Raji (cell line): ENCODE results near the gene BMP2K.

Experiments
- POLR2A ChIP-seq: IDR thresholded peaks from 2 replicates; pipeline ENCODE4 v1.6.1; 2011; ENCODE audit warnings: low read depth, low read length, control low read depth; ENCODE audit not compliant: insufficient read depth

BMP2K gene

DNA sequence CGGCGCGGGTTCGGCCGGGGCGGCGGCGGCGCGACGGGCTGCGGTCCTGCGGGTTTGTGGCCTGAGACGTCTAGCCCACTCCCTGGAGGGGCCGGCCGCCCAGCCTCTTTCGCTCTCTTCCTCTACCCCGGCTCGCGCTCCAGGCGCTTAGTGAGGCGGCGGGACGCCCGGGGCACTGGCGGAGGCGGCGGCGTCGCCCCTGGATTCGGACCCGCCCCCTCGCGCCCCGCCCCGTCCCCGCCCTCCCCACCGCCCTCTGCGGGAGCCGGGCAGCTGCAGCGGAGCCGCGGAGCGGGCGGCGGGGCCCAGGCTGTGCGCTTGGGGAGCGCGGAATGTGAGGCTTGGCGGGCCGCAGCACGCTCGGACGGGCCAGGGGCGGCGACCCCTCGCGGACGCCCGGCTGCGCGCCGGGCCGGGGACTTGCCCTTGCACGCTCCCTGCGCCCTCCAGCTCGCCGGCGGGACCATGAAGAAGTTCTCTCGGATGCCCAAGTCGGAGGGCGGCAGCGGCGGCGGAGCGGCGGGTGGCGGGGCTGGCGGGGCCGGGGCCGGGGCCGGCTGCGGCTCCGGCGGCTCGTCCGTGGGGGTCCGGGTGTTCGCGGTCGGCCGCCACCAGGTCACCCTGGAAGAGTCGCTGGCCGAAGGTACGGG, at the start of gene BMP2K:
Gene BMP2K (plus strand): TSS at position 272 of the 650 bp plus-strand sequence. CDS start 194 bp downstream, at position 466.
- peak; percentile 64 for TF ChIP-seq POLR2A

DNA sequence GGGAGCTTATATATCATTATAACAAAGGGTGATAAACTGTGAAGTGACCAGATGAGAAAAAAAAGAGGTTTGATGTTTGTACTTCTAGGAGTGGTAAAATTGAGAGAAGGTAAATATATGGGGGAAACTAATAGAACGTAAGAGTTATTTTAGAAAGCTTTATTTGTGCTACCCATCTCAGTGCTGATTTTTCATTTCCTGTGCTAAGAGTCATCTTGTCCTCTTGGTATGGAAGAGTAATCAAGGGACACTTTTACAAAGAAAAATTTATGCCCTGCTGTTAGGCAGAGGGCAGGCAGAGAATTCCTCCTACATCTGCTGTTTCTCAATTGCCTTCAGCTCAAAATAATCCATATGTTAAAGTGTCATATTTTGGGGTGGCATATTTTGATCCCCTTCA, 49.6 kb upstream of the BMP2K start:
- TF ChIP-seq POLR2A, result no peak

DNA sequence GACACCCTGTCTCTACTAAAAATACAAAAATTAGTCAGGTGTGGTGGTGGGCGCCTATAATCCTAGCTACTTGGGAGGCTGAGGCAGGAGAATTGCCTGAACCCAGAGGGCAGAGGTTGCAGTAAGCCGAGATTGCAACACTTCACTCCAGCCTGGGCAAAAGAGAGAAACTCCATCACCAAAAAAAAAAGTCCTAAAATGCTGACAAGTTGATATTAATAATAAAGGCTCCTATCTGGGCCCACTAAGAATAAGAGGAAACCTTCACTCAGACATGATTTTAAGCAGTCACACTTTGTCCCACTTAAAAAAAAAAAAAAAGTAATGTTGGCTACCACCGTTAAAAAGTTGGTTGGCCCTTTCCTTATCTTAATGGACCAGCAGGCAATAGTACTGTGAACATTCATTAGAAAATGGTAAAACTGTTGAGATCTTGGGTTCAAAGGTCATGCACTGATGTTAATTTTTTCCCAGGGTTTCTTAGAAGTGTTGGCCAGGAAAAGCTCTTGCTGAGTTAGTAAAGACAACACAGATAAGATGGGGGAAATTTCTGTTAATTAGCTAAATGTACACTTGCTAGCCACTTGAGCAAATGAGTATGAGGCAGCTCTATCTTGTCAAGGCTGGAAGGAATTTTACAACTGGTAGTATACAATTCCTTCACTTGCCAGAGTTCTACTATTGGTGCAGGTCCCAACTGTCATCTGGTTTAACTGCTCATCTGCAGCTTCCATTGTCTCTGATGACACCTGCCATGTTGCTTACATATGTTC, 43.6 kb upstream of the BMP2K start:
- TF ChIP-seq POLR2A, result no peak

DNA sequence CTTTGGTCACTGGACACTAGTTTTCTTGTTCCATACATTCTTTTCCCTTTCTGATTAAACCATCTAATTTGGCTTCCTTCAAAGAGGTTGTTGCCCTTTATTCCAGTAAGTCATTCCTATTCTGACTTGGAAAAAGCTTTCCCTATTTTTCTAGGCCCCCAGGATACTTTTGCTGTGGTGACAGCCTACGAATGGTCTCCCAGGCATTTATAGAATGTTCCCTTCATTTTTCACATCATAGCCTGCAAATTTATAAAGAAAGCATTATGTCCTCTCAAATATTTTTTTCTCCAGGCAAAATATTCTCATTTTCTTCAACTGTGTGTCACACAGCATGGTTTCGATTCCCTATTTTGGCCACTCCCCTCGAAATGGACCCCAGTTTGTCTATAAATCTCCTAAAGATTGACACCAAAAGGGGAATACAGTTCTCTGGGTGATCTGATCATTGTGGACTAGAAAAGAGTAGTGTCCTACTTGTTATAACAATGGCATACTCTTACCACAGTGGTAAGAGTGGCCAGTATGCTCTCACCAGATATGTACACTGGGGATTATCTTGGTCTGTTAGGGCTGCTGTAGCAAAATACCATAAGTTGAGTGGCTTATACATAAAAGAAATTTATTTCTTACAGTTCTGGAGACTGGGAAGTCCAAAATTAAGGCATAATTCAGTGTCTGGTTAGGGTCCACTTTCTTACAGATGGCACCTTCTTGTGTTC, 41.5 kb upstream of the BMP2K start:
- TF ChIP-seq POLR2A, result no peak

DNA sequence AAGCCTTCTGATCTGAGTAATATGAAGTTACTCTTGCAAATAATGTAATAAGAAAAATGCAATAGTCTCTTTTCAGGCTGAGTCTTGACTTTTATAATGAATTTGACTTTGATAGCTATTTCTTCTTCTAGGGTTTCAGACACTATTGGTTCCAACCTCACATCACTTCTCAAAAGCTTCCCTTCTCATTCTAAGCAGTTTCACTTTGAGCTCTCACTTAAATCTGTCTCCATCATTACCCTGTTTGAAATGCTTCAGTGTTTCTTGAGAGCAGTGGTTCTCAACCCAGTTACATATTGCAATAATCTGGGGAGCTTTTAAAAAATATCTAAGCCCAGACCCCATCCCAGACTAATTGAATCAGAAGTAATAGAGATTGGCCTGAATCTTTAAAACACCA, 40.5 kb upstream of the BMP2K start:
- TF ChIP-seq POLR2A, result no peak

DNA sequence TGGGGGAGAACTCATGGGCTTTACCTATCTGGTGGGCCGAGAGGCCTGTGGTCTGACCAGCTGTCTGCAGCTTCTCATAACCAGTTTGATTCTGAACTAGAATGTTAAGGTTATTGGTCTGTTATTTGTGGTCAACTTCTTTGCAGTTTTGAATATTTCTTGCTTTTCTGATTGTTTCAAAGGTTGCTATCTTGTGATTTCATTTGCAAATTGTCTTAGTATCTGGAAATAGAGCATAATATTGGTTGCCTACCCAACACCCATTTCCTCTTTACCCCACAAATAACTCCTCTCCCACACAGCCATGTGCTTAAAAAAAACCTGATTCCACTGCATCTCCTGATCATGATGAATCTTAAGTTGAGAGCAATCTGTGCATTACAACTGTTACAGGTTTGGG, 39.1 kb upstream of the BMP2K start:
- peak; percentile 25; the same call in 1 of the 2 replicates for TF ChIP-seq POLR2A

DNA sequence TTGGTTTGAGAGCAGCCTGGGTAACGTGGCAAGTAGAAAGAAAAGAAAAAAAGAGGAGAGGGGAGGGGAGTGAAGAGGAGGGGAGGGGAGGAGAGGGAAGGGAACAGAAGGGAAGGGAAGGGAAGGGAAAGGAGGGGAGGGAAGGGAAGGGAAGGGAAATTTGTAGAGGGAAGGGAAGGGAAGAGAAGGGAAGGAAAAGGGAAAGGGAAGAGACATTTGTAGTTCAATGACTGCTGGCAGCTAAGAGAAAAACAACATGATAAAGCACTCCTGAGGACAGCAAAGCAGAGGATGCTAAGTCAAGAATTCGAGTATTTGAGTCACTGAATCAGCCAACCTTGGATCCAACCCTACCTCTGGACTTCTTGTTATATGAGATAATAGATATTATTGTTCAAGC, 38.2 kb upstream of the BMP2K start:
- no peak for TF ChIP-seq POLR2A

DNA sequence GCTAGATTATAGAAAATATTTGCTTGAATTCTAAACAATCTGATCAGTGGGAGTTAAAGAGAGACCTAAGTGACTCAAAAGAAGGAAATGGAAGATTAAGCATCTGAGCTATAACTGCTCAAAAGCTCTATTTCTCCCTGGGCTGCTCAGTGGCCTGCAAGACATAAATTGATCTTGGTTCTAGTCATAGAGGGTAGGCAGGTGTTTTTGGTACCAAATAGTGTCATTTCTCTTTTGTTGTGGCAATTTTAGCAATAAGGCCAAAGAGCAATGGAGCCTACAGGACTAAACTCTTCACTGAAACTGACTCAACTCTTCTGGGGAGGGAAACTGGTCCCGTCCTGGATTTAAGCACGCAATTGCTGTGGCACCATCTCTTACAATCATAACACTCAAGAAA, 33.9 kb upstream of the BMP2K start:
- TF ChIP-seq POLR2A, result no peak

DNA sequence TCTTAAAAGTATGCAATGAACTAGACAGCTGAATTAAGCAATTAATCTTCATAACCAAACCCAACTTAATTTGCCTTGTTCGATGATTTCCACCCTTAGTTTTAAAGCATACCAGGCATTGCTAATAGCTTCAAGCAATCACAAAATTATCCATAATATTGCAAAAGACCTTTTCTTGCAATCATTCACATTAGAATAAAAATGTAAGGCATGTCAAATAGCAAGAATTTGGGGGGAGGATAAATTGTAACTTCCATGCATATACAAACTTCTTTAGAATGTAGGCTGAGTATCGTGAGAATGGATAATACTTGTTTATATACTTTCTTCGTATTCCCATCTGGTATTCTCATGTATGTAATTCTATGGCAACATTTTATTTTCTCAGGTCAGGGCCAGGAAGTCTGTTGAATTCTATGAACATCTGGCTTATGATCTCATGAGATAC, 28.7 kb upstream of the BMP2K start:
- no peak for TF ChIP-seq POLR2A

DNA sequence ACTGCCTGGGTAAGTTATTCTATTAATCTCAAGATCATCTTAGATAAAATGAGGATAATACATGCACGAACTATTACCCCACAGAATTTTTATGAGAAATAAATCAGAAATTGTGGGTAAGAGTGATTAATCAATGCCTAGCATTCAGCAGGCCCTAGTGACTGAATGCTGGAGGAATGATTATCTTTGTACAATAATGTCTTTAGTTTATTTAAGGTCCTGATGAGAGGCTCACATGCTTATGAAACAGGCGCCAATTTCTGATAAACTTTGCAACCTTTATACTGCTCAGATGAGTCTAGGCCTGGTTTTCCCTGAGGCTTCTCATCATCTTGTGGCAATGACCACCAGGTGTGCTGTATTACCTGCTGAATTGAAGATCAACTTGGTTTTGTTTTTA, 27.8 kb upstream of the BMP2K start:
- TF ChIP-seq POLR2A, result no peak

DNA sequence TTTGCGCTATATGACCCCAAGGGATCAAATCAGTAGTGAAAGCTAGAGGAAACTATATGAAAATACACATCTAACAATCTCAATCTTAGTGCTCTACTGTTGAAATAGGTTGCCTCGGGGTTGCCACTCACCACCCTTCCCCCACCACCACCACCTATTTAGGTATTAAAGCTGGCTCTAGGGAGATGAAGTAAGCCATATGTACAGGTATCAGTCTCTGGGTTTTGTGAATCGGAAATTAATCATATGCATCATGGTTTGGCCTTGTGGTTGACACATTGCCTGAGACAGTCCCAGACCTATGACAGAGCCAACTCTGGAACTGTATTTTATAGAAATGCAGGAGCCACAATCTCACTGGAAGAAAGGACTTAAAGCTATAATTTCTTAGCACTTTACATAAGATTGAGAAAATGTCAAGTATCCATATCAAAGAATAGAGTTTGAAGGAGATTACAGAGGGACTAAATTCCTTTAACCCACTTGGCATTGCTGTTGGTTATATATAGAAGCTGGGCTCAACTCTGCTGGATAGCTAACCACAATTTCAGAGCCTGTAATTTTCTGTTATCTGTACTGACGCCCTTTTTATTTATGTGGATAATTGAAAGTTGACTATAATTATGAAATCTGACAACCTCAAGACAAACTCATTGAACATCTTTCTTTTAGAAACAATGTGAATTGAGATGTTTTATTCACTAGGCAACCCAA, 26.7 kb upstream of the BMP2K start:
- no peak for TF ChIP-seq POLR2A

DNA sequence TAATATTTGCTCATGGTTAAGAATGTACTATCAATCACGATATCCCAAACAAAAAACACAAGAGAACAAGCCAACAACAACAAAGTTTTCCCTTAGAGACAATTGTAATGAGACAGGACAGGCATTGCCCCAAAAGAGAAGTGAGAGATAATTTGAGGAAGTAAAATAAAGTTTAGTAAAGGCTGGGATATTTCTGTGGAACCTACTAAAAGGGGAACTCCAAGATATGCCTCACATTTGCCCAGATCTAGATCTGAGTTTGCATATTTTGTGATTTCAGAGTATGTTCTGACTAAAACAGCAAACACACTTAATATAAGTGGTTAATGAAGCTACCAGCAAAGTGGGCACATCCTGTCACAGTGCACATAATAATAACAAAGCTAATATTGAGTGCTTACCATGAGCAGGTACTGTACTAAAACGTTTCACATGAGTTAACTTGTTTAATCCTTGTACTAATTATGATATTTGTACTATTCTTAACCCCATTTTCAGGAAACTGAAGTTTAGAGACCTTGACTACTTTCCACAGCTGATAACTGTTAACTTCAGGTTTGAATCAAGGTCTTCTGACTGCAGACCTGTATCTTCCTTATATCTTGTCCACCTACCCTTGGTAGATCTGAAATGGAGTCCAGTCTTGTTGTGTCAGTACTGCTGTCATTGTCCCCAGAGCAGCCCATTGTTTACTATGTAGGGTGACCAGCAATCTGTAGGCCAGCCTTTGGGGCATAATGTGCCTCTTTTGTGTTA, 26.0 kb upstream of the BMP2K start:
- TF ChIP-seq POLR2A, result no peak

DNA sequence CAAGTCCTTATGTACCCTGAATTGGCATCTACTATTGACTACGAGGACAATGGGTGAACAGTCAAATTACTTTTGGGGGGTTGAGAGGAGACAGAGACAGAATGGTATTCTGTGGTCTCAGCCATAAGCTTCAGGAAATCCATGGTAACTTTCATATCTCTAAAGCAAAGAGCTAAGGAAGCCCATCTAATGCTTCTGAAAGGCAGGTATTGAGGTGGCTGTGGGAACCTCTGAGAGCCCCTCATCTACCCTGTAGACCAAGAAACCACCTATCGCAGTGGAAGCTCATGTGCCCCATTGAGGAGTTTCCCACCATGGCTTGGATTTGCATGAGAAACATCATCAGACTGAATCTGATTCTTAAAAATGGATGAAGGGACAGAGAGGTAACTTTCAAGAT, 23.1 kb upstream of the BMP2K start:
- no peak for TF ChIP-seq POLR2A

DNA sequence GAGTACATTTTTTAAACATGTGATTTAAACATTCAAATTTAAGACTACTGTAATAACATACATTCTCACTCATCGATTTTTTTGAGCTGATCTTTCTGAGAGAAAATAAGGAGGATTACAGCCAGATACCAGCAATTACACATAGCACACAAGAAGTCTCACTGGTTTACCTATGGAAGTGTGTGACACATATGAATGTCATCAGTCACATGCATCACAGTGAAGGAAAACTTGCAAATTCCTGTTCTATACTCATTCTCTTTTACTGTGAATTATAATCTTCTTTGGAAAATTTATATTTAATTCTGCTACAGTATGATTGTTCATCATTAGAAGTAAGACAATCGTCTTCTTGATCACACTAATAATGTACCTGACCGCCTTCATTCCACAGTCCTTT, 21.3 kb upstream of the BMP2K start:
- no peak for TF ChIP-seq POLR2A

DNA sequence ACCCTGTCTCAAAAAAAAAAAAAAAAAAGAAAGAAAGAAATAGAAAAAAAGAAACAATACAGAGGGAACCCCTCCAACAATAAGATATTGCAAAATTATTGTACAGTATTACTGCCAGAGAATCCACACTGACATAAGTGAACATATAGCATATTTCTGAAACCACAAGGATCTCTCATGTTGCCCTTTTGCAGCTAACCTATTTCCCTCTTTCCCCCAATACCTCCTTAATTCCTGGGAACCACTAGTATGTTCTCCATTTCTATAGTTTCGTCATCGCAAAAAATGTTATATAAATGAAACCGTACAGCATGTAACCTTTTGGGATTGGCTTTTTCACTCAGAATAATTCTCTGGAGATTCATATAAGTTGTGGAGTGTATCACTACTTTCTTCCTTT, 20.0 kb upstream of the BMP2K start:
- TF ChIP-seq POLR2A, result no peak

DNA sequence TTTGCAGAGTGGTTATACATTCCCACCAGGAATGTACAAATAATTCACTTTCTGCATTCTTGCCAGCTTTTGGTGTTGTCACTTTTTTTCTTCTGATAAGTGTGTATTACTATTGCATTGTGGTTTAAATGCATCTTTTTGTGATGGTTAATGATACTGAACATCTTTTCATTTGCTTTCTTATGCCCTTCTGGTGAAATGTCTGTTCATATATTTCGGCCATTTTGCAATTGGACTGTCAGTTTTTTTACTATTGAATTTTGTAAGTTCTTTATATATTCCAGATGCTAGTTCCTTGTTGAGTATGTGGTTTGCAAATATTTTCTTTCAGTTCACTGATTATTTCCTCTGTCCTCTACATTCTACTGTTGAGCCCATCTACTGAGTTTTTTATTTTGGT, 19.4 kb upstream of the BMP2K start:
- no peak for TF ChIP-seq POLR2A
